ENCODE results near the gene ITGAE.

DNA sequence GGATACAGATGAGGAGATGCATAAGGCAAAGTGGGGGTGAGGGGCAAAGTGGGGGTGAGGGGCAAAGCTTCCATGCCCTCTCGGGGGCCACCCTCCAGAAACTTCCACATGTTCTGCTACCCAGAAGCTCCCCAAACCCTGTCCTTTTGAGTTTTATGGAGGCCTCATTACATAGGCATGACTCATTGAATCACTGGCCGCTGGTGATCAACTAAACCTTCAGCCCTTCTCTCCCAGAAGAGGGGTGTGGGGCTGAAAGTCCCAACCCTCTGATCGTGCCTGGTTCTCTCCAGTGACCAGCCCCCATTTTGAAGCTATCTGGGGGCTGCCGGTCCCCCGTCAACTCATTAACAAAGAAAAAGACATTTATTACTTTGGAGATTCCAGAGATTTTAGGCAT lies 27.5 kb downstream of the ITGAE start:
- TF ChIP-seq, protein P1, sequence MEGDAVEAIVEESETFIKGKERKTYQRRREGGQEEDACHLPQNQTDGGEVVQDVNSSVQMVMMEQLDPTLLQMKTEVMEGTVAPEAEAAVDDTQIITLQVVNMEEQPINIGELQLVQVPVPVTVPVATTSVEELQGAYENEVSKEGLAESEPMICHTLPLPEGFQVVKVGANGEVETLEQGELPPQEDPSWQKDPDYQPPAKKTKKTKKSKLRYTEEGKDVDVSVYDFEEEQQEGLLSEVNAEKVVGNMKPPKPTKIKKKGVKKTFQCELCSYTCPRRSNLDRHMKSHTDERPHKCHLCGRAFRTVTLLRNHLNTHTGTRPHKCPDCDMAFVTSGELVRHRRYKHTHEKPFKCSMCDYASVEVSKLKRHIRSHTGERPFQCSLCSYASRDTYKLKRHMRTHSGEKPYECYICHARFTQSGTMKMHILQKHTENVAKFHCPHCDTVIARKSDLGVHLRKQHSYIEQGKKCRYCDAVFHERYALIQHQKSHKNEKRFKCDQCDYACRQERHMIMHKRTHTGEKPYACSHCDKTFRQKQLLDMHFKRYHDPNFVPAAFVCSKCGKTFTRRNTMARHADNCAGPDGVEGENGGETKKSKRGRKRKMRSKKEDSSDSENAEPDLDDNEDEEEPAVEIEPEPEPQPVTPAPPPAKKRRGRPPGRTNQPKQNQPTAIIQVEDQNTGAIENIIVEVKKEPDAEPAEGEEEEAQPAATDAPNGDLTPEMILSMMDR (conservative IDR thresholded peaks at IDR 0.05 in 1 of 2, IDR thresholded peaks at IDR 0.05 in 1 of 2; ENCODE audit: extremely low read depth in 1 of 2, insufficient read depth in 1 of 2, low read depth in 1 of 2, low read length in 2 of 2) = no peak
- no peak for TF ChIP-seq EZH2 (IDR thresholded peaks at IDR 0.05; ENCODE audit: borderline replicate concordance, low read length)
